Stimulated activated CD8-positive, alpha-beta memory T cell treated with anti-CD3 and anti-CD28 coated beads, Interleukin-15, amount 100 ng/mL, for 48 hours (primary cell): ENCODE measurements around the gene NYNRIN.

Experiments
- DNase-seq, 2 donors: peaks; one replicate each; pipeline ENCODE4 v3.0.0-alpha.2; 2020; ENCODE audit warnings: low read depth in 2 of 2

NYNRIN gene

DNA sequence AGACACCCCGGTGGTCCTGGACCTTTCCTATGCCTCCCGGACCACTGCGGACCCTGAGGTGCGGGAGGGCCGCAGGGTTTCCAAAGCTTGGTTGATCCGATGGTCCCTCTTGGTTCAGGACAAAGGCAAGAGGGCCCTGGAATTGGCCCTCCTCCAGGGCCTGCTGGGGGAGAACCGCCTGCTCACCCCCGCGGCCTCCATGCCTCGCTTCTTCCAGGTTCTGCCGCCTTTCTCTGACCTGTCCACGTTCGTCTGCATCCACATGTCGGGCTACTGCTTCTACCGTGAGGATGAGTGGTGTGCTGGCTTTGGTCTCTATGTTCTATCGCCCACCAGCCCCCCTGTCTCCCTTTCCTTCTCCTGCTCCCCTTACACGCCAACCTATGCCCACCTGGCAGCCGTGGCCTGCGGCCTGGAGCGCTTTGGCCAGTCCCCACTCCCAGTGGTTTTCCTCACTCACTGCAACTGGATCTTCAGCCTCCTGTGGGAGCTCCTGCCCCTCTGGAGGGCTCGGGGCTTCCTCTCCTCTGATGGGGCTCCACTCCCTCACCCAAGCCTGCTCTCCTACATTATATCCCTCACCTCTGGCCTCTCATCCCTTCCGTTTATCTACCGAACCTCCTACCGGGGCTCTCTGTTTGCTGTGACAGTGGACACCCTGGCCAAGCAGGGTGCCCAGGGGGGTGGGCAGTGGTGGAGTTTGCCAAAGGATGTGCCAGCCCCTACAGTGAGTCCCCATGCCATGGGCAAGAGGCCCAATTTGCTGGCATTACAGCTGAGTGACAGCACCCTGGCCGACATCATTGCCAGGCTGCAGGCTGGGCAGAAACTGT is 16.8 kb downstream of the NYNRIN start:
- no peak for DNase-seq

GRCh38 chr14:24416254-24416931 is 17.6 kb downstream of the NYNRIN start:
- DNase-seq: no peak

GRCh38 chr14:24416932-24417619 is 18.3 kb downstream of the NYNRIN start:
- DNase-seq: no peak

GRCh38 chr14:24417832-24418491 is 19.2 kb downstream of the NYNRIN start:
- DNase-seq: no peak

DNA sequence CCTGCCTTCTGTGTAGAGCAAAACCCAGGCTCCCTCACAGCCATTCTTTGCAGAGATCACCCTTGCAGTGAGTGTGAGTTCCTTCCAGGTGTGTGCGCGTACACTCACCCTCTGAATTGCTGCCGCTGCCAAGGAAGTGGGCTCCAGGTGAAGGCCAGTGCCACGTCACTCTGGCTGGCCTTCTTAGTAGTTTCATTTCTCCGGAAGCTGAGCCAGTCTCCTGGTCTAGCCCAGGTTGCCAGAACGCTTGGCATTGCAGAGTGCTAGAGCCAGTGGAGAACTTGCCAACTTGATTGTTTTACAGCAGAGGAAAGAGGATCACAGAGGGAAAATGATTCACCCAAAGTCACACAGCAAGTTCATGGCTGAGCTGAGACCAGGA is 19.7 kb downstream of the NYNRIN start:
- no peak for DNase-seq

DNA sequence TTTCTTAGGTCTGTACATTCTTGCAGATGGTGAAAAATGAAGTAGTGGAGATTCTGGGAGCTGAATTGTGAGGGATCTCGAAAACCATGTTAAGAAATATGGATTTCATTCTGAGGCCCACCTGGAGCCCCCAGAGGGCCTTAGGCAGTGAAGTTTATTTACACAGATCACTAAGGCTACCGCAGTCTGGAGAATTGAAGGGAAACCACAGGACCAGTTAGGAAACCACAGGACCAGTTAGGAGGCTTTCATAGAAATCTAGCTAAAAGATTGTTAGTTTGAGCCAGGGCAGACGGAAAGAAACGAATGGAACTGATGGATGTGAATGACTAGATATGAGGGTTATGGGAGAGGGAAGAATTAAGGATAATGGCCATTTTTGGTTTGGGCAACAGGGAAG is 23.5 kb downstream of the NYNRIN start:
- no peak for DNase-seq

- DNase-seq: no peak
Measured at GRCh38 chr14:24422694-24423601, 24.1 kb downstream of the NYNRIN start.

- DNase-seq: no peak
Measured at GRCh38 chr14:24425704-24426103, 26.9 kb downstream of the NYNRIN start.

GRCh38 chr14:24426150-24426911 is 27.5 kb downstream of the NYNRIN start:
- DNase-seq: no peak

DNA sequence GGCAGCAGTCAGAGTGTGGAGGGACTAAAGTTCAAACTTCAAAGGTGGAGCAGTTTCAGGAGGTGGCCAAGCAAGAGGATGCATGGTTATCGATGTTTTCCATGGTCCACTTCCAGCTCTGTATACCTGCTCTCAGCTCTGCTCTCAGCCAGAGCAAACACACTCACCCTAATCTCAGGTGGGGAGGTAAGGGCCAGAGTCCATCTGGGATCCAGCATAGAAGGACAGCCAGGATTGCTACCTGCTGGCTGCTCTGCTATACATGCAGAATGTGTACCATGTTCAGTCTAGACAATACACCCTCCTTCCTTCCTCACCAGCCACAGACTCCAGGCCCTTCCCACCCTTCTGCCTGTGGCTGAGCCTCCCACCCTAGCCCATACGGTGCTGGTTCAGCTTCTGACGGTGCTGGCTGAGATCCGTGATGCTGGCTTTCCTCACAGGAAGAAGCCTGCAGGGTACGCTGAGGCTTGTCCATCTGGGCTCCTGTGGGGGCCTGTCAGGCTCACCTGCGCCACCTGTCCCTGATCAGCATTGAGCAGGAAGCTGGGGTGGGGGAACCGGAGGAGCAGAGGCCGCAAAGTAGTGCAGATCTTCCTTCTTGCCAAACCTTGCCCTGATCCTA is 28.2 kb downstream of the NYNRIN start:
- DNase-seq: no peak

DNA sequence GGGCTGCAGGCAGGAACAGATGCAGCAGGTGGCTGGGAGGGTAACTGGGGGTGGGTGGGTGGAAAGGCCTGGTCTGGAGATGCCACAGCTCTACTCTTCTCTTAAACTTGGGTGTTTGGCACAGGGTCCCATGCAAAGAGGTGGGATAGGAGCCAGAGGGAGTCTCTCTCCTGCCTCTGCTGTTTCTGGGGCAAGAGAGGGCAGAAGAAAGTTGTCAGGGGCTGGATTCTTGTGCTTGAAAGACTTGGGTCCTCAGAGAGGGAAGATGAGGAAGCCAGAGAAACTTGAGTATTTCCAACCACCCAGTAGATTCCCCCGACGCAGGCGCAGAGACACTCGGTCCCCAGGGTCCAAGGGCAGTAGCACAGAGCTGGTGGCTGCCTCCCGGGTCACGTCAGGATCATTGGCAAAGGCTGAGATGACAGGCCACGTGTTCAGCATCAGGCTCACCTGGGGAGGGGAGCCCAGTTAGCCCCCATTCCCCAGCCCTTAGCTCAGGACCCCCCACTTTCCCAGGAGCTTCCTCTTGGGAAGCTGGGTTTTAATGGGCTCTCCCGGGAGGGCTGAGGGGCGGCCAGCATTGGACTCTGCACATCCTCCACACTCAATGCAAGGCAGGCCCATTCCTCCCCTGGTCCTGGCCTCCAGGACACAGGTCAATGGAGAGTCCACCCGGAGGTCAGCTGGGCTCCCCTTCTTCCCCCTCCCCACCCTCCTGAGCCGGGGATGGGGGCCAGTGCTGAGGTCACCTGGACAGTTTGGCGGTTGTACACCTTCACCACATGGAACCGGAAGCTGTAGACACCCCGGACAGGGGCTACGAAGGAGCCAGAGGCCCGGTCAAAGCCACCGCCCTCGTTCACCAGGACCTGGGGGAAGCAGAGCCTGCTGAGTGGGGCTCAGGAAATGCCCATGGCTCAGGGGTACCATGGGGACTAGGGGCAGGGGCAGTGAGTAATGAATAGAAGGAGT is 29.0 kb downstream of the NYNRIN start:
- DNase-seq: no peak

GRCh38 chr14:24428628-24429394 is 30.0 kb downstream of the NYNRIN start:
- DNase-seq: no peak

DNA sequence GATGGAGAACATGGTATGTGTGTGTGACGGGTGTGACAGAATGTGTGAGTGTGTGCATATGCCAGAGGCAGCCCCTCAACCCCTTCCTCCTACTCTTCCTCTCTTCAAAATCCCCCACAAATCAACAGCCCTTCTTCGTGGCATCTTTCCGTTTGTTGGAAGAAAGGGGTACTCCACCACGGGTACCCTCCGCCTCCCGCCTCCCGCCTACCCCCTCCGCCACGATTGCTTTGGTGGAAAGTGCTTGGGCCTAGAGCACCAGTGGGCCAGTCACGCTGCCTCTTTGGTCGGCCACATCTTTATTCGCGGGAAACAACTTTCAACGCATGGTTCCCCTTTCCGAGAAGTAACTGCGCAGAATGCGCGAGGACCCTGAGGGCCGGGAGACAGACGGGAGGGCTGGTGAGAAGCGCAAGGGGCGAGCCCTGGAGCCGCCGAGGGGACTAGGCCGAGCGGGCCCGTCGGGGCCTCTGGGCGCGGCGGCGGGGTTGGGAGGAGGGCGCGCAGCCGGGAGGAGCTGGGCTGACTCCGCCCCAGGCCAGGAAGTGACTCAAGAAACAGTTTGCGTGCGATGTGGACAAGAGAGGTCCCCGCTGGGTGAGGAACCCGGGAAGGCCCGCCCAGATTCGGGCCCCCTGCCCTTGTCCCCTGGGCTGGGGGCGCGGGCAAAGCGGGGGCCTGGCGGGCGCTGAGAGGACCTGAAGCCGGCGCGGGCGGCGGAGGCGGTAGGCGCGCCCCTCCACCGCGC is 30.8 kb downstream of the NYNRIN start, which contains the start of the genes CBLN3 and KHNYN:
CBLN3 (minus strand) TSS at position 274 of the 748 bp plus-strand sequence. CDS start 614 bp downstream, outside the sequence.
KHNYN (plus strand) TSS at position 560 of the 748 bp plus-strand sequence. CDS start 777 bp downstream, outside the sequence.
- DNase-seq: peak; percentile 82

DNA sequence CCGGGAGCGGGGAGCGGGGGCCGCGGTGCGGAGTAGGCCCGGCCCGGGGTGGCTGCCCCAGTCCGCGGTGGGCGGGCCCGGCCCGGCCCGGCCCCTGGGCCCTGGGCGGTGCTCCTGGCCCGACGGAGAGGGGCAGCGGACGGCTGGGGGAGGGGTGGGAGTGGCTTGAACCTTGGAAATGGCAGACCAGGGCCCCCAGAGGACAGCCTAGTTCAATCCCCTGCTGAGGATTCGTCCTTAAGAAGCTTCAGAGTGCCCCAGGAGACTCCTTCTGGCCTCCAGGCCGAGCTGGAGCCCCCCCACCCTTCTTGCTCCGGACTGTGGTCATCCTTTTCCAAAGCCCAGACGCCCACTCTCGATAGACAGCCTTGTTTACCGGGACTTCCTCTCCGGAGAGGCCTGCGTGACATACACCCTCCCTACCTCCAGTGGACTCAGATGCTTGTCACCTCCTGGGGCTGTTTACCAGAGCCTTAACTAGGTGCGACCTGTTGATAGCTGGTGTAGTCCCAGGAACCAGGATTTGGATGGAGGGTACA is 31.4 kb downstream of the NYNRIN start:
- DNase-seq: peak; percentile 50 to 58

- DNase-seq: peak; percentile 36 to 61
Measured at GRCh38 chr14:24430682-24431568, 32.1 kb downstream of the NYNRIN start.
